GM18951 (cell line): ENCODE results near the gene MGAT3.
"Not testable (repeated sequence)": the region's sequence is repeated elsewhere in the genome, so short reads cannot be mapped to it uniquely, and the experiment has no call there.

ENCODE experiments used
- POLR2A ChIP-seq: IDR thresholded peaks from 4 replicates; pipeline ENCODE4 v1.6.1; 2011; ENCODE audit warnings: mild to moderate bottlenecking; ENCODE audit not compliant: insufficient read length, insufficient read depth; ENCODE audit errors: extremely low read depth
- in situ Hi-C: fragments of 300-500 bp; cut with MboI; formaldehyde crosslinking; loops from one replicate; pipeline ENCODE4 v1.12.0; 2022; ENCODE audit warnings: low sequenced_read_pairs, mixed read lengths, inconsistent platforms; ENCODE audit not compliant: unreplicated experiment

MGAT3 gene

DNA sequence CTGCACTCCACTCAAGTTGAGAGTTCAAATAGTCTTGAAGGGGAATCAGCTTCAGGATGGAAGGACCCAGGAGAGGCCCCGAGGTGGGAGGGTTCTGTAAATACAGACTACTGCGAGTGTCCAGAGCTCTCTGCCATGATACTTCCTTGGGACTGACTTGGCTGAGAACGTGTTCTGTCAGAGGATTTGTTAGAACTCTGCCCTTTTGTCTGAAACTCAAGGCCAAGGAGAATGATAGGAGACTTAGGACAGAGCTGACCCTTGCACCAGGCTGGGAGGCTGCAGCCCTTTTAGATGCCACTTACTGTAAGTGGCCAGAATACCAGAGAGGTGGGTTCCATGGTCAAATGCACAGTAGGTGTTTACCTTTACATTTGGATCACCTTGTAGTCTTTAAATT is 60.7 kb downstream of the MGAT3 start:
- no peak for TF ChIP-seq POLR2A
- in situ Hi-C loops, result no loop called here

DNA sequence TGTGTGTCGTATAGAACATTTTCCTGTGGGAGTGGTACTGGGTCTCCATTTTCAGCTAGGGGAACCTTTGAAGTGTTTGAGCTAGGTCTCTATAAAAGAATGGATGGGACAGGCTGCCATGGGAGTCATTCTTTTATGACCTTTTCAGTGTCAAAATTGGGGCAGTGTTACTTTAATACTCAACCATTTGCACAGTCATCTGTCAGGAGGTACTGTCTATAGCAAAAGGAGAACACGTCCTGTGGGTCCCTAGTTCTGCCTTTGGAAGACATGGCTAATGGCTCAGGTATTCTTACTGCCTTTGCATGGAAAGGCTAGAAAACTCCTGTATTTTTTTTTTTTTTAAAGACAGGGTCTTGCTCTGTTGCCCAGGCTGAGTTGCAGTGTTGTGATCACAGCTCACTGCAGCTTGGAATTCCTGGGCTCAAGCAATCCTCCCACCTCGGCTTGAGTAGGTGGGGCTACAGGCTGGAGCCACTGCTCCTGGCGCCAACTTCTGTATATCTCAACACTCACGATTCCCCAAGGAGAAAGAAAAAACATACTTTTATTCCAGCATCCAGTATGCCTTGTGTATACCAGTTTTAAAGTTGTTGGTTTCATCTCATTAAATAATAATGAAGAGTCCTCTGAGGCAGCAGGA is 61.5 kb downstream of the MGAT3 start:
- TF ChIP-seq POLR2A, result no peak
- in situ Hi-C loops, result no loop called here

- in situ Hi-C loops, result no loop called here
- TF ChIP-seq POLR2A, result no peak
These were observed 62.3 kb downstream of the MGAT3 start for GRCh38 chr22:39518996-39519680.

DNA sequence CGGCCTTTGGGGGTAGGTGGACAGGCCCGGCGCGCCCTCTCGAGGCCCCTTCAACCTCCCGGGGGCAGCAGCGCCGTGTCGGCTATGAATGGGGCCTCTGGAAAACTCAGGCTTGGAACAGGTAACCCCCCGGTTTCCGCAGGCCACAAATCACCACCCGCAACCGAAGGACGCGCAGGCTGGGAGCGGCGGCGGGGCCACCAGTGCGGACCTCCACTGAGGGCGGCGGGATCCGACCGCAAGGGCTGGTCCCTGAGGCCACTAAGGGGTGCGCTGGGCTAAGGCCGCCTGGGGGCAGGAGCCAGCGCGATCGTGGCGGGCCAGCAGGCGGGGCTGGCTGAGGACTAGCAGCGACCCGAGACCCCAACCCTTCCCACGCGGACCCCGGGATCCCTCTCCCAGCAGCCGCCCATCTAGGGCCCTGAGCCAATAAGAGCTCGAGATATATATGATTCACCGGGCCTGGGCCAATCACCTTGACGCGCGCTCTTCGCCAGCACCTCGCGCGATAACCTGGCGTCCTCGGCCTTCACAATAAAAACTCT is 62.9 kb downstream of the MGAT3 start:
- TF ChIP-seq POLR2A, result peak; percentile 75
- in situ Hi-C loops, result no loop called here

- peak; percentile 98 for TF ChIP-seq POLR2A
- in situ Hi-C loops, result no loop called here
These were observed 63.7 kb downstream of the MGAT3 start, which contains the start of gene ATF4 for GRCh38 chr22:39520226-39521105. ATF4 (plus strand) TSS chr22:39520562; CDS start chr22:39521446, 884 bp downstream.

DNA sequence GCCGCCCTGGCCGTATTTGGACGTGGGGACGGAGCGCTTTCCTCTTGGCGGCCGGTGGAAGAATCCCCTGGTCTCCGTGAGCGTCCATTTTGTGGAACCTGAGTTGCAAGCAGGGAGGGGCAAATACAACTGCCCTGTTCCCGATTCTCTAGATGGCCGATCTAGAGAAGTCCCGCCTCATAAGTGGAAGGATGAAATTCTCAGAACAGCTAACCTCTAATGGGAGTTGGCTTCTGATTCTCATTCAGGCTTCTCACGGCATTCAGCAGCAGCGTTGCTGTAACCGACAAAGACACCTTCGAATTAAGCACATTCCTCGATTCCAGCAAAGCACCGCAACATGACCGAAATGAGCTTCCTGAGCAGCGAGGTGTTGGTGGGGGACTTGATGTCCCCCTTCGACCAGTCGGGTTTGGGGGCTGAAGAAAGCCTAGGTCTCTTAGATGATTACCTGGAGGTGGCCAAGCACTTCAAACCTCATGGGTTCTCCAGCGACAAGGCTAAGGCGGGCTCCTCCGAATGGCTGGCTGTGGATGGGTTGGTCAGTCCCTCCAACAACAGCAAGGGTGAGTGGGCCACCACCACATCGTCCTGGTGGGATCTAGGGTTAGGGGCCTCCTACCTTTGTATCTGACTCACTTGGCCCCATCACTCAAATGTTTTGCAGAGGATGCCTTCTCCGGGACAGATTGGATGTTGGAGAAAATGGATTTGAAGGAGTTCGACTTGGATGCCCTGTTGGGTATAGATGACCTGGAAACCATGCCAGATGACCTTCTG is 64.5 kb downstream of the MGAT3 start:
- in situ Hi-C loops, result not testable (repeated sequence)

DNA sequence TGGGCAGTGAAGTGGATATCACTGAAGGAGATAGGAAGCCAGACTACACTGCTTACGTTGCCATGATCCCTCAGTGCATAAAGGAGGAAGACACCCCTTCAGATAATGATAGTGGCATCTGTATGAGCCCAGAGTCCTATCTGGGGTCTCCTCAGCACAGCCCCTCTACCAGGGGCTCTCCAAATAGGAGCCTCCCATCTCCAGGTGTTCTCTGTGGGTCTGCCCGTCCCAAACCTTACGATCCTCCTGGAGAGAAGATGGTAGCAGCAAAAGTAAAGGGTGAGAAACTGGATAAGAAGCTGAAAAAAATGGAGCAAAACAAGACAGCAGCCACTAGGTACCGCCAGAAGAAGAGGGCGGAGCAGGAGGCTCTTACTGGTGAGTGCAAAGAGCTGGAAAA is 65.3 kb downstream of the MGAT3 start:
- peak; percentile 9 for TF ChIP-seq POLR2A
- in situ Hi-C loops, result not testable (repeated sequence)

GRCh38 chr22:39522567-39523300 is 65.9 kb downstream of the MGAT3 start:
- in situ Hi-C loops, result no loop called here
- peak; percentile 61 for TF ChIP-seq POLR2A

DNA sequence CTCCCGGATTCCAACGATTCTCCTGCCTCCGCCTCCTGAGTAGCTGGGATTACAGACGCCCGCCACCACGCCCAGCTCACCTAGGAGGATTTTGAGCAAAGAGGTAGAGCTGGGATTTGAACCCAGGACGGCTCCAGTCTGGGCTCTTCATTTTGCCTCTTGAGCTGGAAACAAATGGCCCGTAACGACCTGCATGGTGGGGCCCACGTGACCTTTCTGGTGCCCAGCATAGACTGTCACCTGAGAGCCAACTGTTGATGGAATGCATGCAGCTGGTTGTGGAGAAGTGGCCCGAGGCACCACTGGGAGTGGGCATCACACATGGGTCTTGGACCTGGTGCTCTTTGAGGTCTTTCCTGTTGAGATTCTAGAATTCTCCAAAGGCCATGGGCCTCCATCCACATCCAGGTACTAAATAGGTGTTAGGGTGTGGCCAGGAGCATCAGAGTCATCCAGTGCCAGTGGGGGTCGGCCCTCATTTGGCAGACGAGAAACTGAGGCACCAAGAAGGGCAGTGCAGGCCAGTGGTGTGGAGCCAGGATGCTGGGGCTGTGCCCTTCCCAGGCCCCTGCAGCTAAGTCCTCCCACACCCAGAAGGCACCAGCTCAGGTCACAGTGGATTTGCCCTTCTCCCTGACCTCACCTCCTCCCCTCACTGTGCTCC is 67.4 kb downstream of the MGAT3 start:
- in situ Hi-C loops, result no loop called here

DNA sequence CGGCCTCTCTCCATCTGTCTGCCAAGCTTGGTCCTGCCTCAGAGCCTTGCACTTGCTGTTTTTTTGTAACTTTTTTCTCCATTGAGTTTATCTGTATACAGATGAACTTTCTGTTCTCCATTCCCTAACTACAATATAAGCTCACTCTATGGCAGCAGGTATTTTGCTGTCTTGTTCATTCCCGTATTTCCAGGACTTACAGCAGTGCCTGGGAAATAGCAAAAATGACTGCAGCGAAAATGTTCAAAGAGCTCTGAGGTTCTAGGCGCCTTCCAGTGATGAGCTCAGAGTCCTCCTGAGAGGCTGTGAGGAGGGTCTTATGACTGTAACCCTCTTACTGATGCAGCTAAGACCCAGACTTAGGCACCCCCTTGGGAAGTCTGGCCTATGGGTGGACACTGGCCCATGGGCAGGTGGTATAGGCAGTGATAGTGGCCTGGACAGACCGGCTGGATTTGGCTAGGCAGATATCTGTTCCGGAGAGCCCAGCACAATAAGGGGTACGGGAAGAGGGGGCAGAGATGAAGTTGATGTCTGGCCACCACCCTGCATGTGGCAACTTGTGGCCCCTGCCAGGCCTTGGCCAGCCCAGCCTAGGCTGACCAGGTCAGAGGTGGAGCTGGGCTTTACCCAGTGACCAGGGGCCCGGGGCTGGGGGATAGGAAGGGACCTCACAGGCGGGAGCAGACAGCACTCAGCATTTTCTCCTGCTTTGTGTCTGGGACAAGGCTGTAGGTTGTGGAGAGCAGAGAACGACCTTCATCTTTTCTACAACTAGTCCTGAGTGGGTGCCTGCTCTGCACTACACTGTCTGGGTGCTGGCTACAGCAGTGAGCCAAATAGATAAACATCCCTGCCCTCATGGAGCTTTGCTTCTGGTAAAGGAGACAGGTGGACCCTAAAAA is 68.2 kb downstream of the MGAT3 start:
- in situ Hi-C loops, result loop anchor here (25.0 kb wide), 1 partner anchor 812 kb away; the partner anchor contains the start of gene ADSL
- TF ChIP-seq POLR2A, result peak; percentile 34

More for the DNA sequence above, 67.4 kb downstream of the MGAT3 start:
- peak; percentile 38 for TF ChIP-seq POLR2A

GRCh38 chr22:39525658-39525975 is 68.8 kb downstream of the MGAT3 start:
- TF ChIP-seq POLR2A, result peak; percentile 32
- in situ Hi-C loops, result loop anchor here (25.0 kb wide), 1 partner anchor 812 kb away; the partner anchor contains the start of gene ADSL

GRCh38 chr22:39526736-39527171 is 69.9 kb downstream of the MGAT3 start:
- peak; percentile 28 for TF ChIP-seq POLR2A
- in situ Hi-C loops, result loop anchor here (25.0 kb wide), 1 partner anchor 811 kb away; the partner anchor contains the start of gene ADSL
